CD4-positive, CD25-positive, alpha-beta regulatory T cell (primary cell): ENCODE results near the gene CHL1. TPM values are rescaled to one million over a fixed set of nuclear protein-coding genes. Genes with fewer than 3 reads are reported as not detected.

Experiments
- ATAC-seq, 2 donors: fragments of 150-1000 bp; cut with Tn5 transposase; one replicate each; pipeline ENCODE4 v1.10.0; 2021; ENCODE audit warnings: low read depth in 2 of 2, moderate number of reproducible peaks in 2 of 2, moderate library complexity in 1 of 2
- DNase-seq, 3 donors: peaks; one replicate each; pipeline versions ENCODE4 v3.0.0 to v3.0.0-alpha.2; 2012 to 2022; ENCODE audit warnings: mixed read lengths in 1 of 3
- H3K27ac ChIP-seq: one replicate; pipeline ENCODE4 v1.7.0; 2013; ENCODE audit warnings: mild to moderate bottlenecking, low read length; ENCODE audit not compliant: insufficient read depth, poor library complexity, severe bottlenecking
- H3K27me3 ChIP-seq: one replicate; pipeline ENCODE4 v1.7.0; 2013; ENCODE audit warnings: low read length; ENCODE audit not compliant: control insufficient read depth, insufficient read depth
- H3K36me3 ChIP-seq: one replicate; pipeline ENCODE4 v1.7.0; 2013; ENCODE audit warnings: mild to moderate bottlenecking, low read length, moderate library complexity; ENCODE audit not compliant: control insufficient read depth, insufficient read depth
- H3K4me1 ChIP-seq: 2 replicates; pipeline ENCODE4 v1.7.0; 2013; ENCODE audit warnings: mild to moderate bottlenecking, low read length; ENCODE audit not compliant: insufficient read depth, control insufficient read depth, poor library complexity, severe bottlenecking
- H3K4me3 ChIP-seq: one replicate; pipeline ENCODE4 v1.7.0; 2013; ENCODE audit warnings: low read depth, mild to moderate bottlenecking, low read length, moderate library complexity
- H3K9me3 ChIP-seq, 2 experiments: 1 replicate in 1 of 2; 2 replicates in 1 of 2; pipeline ENCODE4 v1.7.0; 2013; ENCODE audit warnings: low read length in 2 of 2, mild to moderate bottlenecking in 1 of 2, moderate library complexity in 1 of 2; ENCODE audit not compliant: control insufficient read depth in 2 of 2
- H3K27ac Mint-ChIP-seq, 3 donors: one replicate each; pipeline ENCODE4 v1.8.0; 2020 to 2022; ENCODE audit warnings: mild to moderate bottlenecking in 3 of 3, mixed read lengths in 3 of 3, moderate library complexity in 2 of 3
- H3K27me3 Mint-ChIP-seq: one replicate; pipeline ENCODE4 v1.8.0; 2022; ENCODE audit warnings: mild to moderate bottlenecking, mixed read lengths
- H3K36me3 Mint-ChIP-seq: one replicate; pipeline ENCODE4 v1.8.0; 2020; ENCODE audit warnings: mixed read lengths
- H3K4me1 Mint-ChIP-seq, 4 donors: one replicate each; pipeline ENCODE4 v1.8.0; 2020 to 2022; ENCODE audit warnings: mixed read lengths in 4 of 4, mild to moderate bottlenecking in 1 of 4
- H3K4me3 Mint-ChIP-seq, 4 donors: one replicate each; pipeline ENCODE4 v1.8.0; 2020 to 2022; ENCODE audit warnings: mild to moderate bottlenecking in 4 of 4, mixed read lengths in 4 of 4, moderate library complexity in 3 of 4
- H3K9me3 Mint-ChIP-seq, 7 donors: one replicate each; pipeline ENCODE4 v1.8.0; 2020 to 2022; ENCODE audit warnings: mixed read lengths in 7 of 7, mild to moderate bottlenecking in 3 of 7, moderate library complexity in 2 of 7
- polyA plus RNA-seq, 4 donors: library from polyadenylated mRNA; unstranded; fragments of 300-500 nt; fragmentation: Illumina TruSeq; gene quantifications; one replicate each; pipeline ENCODE4 v1.2.3, GENCODE V29; 2021
- total RNA-seq: library from RNA; stranded (reverse); gene quantifications from one replicate; pipeline ENCODE4 v1.2.3, GENCODE V29; 2022

Gene CHL1
- total and polyA plus RNA-seq, 5 donors from 2014 or later = not detected

GRCh38 chr3:346186-346585 is 149.6 kb downstream of the CHL1 start:
- Histone ChIP-seq H3K36me3 (no peaks in the 10 kb centered on the region), H3K4me3 (no peak overlapping the region), H3K27ac (no peak overlapping the region), H3K27me3 (no peaks in the 10 kb centered on the region), H3K4me1 (no peaks in the 10 kb centered on the region), H3K9me3 (no peaks in the 10 kb centered on the region)
- no peak for ATAC-seq
- no peaks in the 10 kb centered on the region for H3K36me3 Mint-ChIP-seq
- H3K27me3 Mint-ChIP-seq = no peaks in the 10 kb centered on the region
- no peak overlapping the region for H3K4me3 Mint-ChIP-seq
- H3K9me3 Mint-ChIP-seq = peaks cover 0 to 3% (median 0%) of the 10 kb centered on the region in 7 donors
- H3K27ac Mint-ChIP-seq = no peak overlapping the region
- H3K4me1 Mint-ChIP-seq = no peaks in the 10 kb centered on the region
- DNase-seq = no peak

GRCh38 chr3:347581-347980 is 151.0 kb downstream of the CHL1 start:
- Histone ChIP-seq H3K4me1 (no peaks in the 10 kb centered on the region), H3K36me3 (no peaks in the 10 kb centered on the region), H3K27me3 (no peaks in the 10 kb centered on the region), H3K27ac (no peak overlapping the region), H3K4me3 (no peak overlapping the region), H3K9me3 (no peaks in the 10 kb centered on the region)
- ATAC-seq = no peak
- H3K27ac Mint-ChIP-seq = no peak overlapping the region
- no peaks in the 10 kb centered on the region for H3K36me3 Mint-ChIP-seq
- peaks cover 0 to 3% (median 0%) of the 10 kb centered on the region in 7 donors for H3K9me3 Mint-ChIP-seq
- no peaks in the 10 kb centered on the region for H3K4me1 Mint-ChIP-seq
- DNase-seq = no peak
- no peak overlapping the region for H3K4me3 Mint-ChIP-seq
- H3K27me3 Mint-ChIP-seq = no peaks in the 10 kb centered on the region

DNA sequence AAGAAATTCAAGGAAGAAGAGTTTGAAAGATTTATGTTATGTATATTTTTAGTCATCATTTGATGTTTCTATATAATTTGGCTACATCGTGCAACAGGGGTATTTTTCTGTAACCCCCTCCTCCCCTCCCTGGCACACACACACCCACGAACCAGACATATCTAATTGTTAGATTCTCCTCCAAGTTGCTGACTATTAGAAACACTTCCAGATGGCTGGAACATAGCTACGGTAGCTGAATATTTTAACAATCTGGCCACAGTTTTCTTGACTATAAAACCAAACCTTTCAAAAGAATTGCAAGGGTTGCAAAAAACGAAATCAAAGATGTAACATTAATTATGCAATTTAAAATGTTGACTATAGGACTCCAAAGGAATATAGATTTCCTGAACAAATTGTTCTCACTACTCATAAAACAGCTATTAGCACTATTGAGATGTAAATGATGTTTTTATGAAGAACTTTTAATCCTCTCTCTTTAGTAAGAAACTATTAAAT is 154.4 kb downstream of the CHL1 start:
- H3K27ac ChIP-seq = no peak overlapping the region
- DNase-seq (no peak), ATAC-seq (no peak)
- H3K9me3 Mint-ChIP-seq = no peaks in the 10 kb centered on the region
- H3K27me3 Mint-ChIP-seq = no peaks in the 10 kb centered on the region
- H3K27me3 ChIP-seq = no peaks in the 10 kb centered on the region
- H3K4me1 ChIP-seq = no peaks in the 10 kb centered on the region
- H3K4me3 ChIP-seq = no peak overlapping the region
- H3K27ac Mint-ChIP-seq = no peak overlapping the region
- no peaks in the 10 kb centered on the region for H3K36me3 ChIP-seq
- no peaks in the 10 kb centered on the region for H3K9me3 ChIP-seq
- no peaks in the 10 kb centered on the region for H3K36me3 Mint-ChIP-seq
- no peak overlapping the region for H3K4me3 Mint-ChIP-seq
- H3K4me1 Mint-ChIP-seq = no peaks in the 10 kb centered on the region

DNA sequence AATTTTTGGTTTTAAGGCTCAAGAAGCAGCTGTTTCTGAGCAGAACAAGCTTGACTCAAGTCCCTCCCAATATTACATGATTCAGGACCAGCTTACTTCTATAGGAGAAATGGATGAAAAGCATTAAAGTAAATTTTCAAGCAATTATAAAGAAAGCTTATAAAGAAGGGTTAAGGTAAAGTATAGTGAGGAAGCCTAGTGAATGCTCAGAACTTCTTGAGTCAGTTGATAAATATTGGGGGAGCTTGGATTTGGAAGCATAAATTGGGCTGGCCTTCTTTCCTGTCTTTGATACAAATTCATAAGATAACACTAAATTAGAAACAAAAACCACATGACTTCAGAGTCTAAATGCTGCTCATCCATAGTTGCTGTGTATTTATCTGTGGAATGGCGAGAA is 156.0 kb downstream of the CHL1 start:
- H3K36me3 ChIP-seq = no peaks in the 10 kb centered on the region
- no peak overlapping the region for H3K4me3 Mint-ChIP-seq
- H3K4me1 Mint-ChIP-seq = no peaks in the 10 kb centered on the region

DNA sequence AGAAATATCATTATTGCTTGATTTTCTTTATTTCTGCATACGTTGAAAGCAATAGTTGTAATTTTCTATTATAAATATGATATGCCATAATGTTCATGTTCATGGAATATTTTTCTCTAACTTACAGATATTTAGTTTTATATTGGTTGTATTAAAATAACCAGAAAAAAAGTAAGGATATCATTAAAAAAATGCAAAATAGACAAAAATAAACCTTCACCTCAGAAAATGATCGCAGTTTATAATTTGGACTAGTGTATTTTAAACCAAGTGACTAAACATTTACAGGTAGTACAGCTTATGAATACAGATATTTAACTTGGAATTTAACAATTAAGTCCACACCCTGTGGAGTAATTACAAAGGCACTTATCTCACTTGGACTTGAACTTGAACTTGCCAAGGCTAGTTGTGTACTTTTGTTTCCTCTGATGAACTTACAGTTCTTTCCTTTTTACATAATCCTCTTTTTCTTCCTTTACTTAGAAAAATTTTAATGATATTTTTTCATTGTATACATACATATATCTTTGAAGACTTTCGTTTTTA is 156.7 kb downstream of the CHL1 start:
- no peaks in the 10 kb centered on the region for H3K36me3 Mint-ChIP-seq
- H3K9me3 Mint-ChIP-seq = peaks cover 0 to 2% (median 0%) of the 10 kb centered on the region in 7 donors
- Histone ChIP-seq H3K9me3 (peaks cover 0 to 2% of the 10 kb centered on the region in 2 experiments), H3K4me1 (no peaks in the 10 kb centered on the region), H3K27me3 (no peaks in the 10 kb centered on the region), H3K36me3 (no peaks in the 10 kb centered on the region), H3K27ac (no peak overlapping the region), H3K4me3 (no peak overlapping the region)
- ATAC-seq = no peak
- H3K27ac Mint-ChIP-seq = no peak overlapping the region
- DNase-seq = no peak
- H3K4me1 Mint-ChIP-seq = no peaks in the 10 kb centered on the region
- no peak overlapping the region for H3K4me3 Mint-ChIP-seq
- no peaks in the 10 kb centered on the region for H3K27me3 Mint-ChIP-seq

More for the DNA sequence above, 156.0 kb downstream of the CHL1 start:
- ATAC-seq = no peak
- Histone ChIP-seq H3K9me3 (no peaks in the 10 kb centered on the region), H3K27ac (no peak overlapping the region), H3K4me1 (no peaks in the 10 kb centered on the region), H3K27me3 (no peaks in the 10 kb centered on the region), H3K4me3 (no peak overlapping the region)
- Mint-ChIP-seq H3K27ac (no peak overlapping the region), H3K9me3 (peaks cover 0 to 2% (median 0%) of the 10 kb centered on the region in 7 donors), H3K27me3 (no peaks in the 10 kb centered on the region), H3K36me3 (no peaks in the 10 kb centered on the region)
- no peak for DNase-seq

- peaks cover 0 to 2% (median 0%) of the 10 kb centered on the region in 7 donors for H3K9me3 Mint-ChIP-seq
- Histone ChIP-seq H3K36me3 (no peaks in the 10 kb centered on the region), H3K9me3 (peaks cover 0 to 4% of the 10 kb centered on the region in 2 experiments), H3K4me1 (no peaks in the 10 kb centered on the region), H3K4me3 (no peak overlapping the region), H3K27ac (no peak overlapping the region), H3K27me3 (no peaks in the 10 kb centered on the region)
- no peaks in the 10 kb centered on the region for H3K36me3 Mint-ChIP-seq
- H3K27ac Mint-ChIP-seq = no peak overlapping the region
- H3K4me1 Mint-ChIP-seq = no peaks in the 10 kb centered on the region
- DNase-seq (peak in 1 of 3 donors; percentile 45), ATAC-seq (no peak)
- H3K27me3 Mint-ChIP-seq = no peaks in the 10 kb centered on the region
- H3K4me3 Mint-ChIP-seq = no peak overlapping the region
Observed at GRCh38 chr3:354432-354831, 157.9 kb downstream of the CHL1 start.

- H3K4me1 ChIP-seq = no peaks in the 10 kb centered on the region
- Mint-ChIP-seq H3K27me3 (no peaks in the 10 kb centered on the region), H3K9me3 (peaks cover 0 to 4% (median 2%) of the 10 kb centered on the region in 7 donors), H3K36me3 (no peaks in the 10 kb centered on the region), H3K4me1 (no peaks in the 10 kb centered on the region), H3K4me3 (no peak overlapping the region), H3K27ac (no peak overlapping the region)
- H3K27me3 ChIP-seq = no peaks in the 10 kb centered on the region
- no peak overlapping the region for H3K27ac ChIP-seq
- ATAC-seq = no peak
- H3K9me3 ChIP-seq = peaks cover 0 to 4% of the 10 kb centered on the region in 2 experiments
- H3K36me3 ChIP-seq = no peaks in the 10 kb centered on the region
- DNase-seq = no peak
- no peak overlapping the region for H3K4me3 ChIP-seq
Observed at GRCh38 chr3:355622-356021, 159.1 kb downstream of the CHL1 start.

DNA sequence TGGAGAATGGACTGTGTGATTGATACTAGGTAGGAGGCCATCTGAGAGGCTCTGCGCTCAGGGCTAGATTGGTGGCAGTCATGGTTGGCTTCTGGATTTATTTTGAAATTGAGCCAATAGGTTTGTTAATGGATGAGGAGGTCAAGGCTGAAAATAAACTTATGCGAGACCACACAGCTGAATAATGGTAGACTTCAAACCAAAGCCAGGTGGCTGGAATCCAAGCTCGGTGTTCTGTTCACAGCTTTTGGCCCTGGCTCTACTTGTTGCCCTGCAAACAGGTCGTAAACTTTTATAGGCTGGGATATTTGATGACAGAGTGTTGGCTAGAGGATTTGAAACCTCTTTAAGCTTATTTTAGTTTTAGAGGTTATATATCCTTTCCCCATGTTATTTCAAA is 160.4 kb downstream of the CHL1 start:
- Mint-ChIP-seq H3K9me3 (peaks cover 0 to 8% (median 4%) of the 10 kb centered on the region in 7 donors), H3K27me3 (no peaks in the 10 kb centered on the region), H3K36me3 (no peaks in the 10 kb centered on the region), H3K27ac (no peak overlapping the region), H3K4me1 (no peaks in the 10 kb centered on the region), H3K4me3 (no peak overlapping the region)
- ATAC-seq (no peak), DNase-seq (no peak)
- Histone ChIP-seq H3K4me3 (no peak overlapping the region), H3K27ac (no peak overlapping the region), H3K9me3 (peaks cover 0 to 4% of the 10 kb centered on the region in 2 experiments), H3K4me1 (no peaks in the 10 kb centered on the region), H3K36me3 (no peaks in the 10 kb centered on the region), H3K27me3 (no peaks in the 10 kb centered on the region)
